GM18498 (cell line): ENCODE data around the gene RAB4B.
"Not testable (repeated sequence)": the region's sequence is repeated elsewhere in the genome, so short reads cannot be mapped to it uniquely, and the experiment has no call there.

Source experiments
- ATAC-seq: cut with Tn5 transposase; IDR thresholded peaks from one replicate; pipeline ENCODE4 v1.9.1; 2021; ENCODE audit warnings: mild to moderate bottlenecking, moderate library complexity; ENCODE audit not compliant: unreplicated experiment

Gene RAB4B

GRCh38 chr19:40750058-40750873, 27.8 kb upstream of the RAB4B start, which contains the start of gene ACTMAP:
Gene ACTMAP, minus strand, starts transcription at chr19:40750477. Its CDS starts 674 bp downstream, at chr19:40749803.
- ATAC-seq = peak; percentile 88

GRCh38 chr19:40750874-40751537, 27.0 kb upstream of the RAB4B start, which contains the start of gene SNRPA:
Gene SNRPA, plus strand, starts transcription at chr19:40751203. Its CDS starts 206 bp downstream, at chr19:40751409.
- peak; percentile 63 for ATAC-seq

- ATAC-seq = no peak
These were observed 25.7 kb upstream of the RAB4B start for GRCh38 chr19:40752257-40752781.

- no peak for ATAC-seq
These were observed 23.3 kb upstream of the RAB4B start for GRCh38 chr19:40754611-40755247.

- no peak for ATAC-seq
These were observed 22.8 kb upstream of the RAB4B start for GRCh38 chr19:40755248-40755624.

- no peak for ATAC-seq
These were observed 22.3 kb upstream of the RAB4B start for GRCh38 chr19:40755791-40756190.

GRCh38 chr19:40756502-40757110, 21.4 kb upstream of the RAB4B start:
- no peak for ATAC-seq

GRCh38 chr19:40758491-40758890, 19.6 kb upstream of the RAB4B start:
- no peak for ATAC-seq

- ATAC-seq = no peak
These were observed 18.7 kb upstream of the RAB4B start for GRCh38 chr19:40759352-40759751.

- no peak for ATAC-seq
These were observed 15.1 kb upstream of the RAB4B start for GRCh38 chr19:40762754-40763470.

- no peak for ATAC-seq
These were observed 14.5 kb upstream of the RAB4B start for GRCh38 chr19:40763526-40763925.

- no peak for ATAC-seq
These were observed 14.1 kb upstream of the RAB4B start for GRCh38 chr19:40763963-40764362.

- not testable (repeated sequence) for ATAC-seq
These were observed 11.7 kb upstream of the RAB4B start for GRCh38 chr19:40766385-40766784.

- no peak for ATAC-seq
These were observed 9.2 kb upstream of the RAB4B start for GRCh38 chr19:40768869-40769268.

- ATAC-seq = not testable (repeated sequence)
These were observed 6.8 kb upstream of the RAB4B start for GRCh38 chr19:40771101-40771862.

- no peak for ATAC-seq
These were observed 3.0 kb upstream of the RAB4B start, which contains the start of gene MIA for GRCh38 chr19:40774916-40775631. Gene MIA, plus strand, starts transcription at chr19:40775521. Its CDS starts 22 bp downstream, at chr19:40775543.

- ATAC-seq = no peak
These were observed 2.4 kb upstream of the RAB4B start for GRCh38 chr19:40775632-40776022.

GRCh38 chr19:40776364-40776763, 1.7 kb upstream of the RAB4B start:
- no peak for ATAC-seq
